Cortex of kidney (tissue), 1 donor: ENCODE results near the gene KCNT1.

Experiments
- DNase-seq: peaks from one replicate; lab custom pipeline; 2025; lab: John Stamatoyannopoulos, UW

The KCNT1 gene

GRCh38 chr9:135799261-135799660 is 97.3 kb downstream of the KCNT1 start:
- DNase-seq, result no peak

- no peak for DNase-seq
Measured at GRCh38 chr9:135801070-135801469, 99.1 kb downstream of the KCNT1 start.

- DNase-seq, result no peak
Measured at GRCh38 chr9:135802876-135803419, 101.0 kb downstream of the KCNT1 start.

- no peak for DNase-seq
Measured at GRCh38 chr9:135803441-135803840, 101.5 kb downstream of the KCNT1 start.

- no peak for DNase-seq
Measured at GRCh38 chr9:135804581-135805421, 102.8 kb downstream of the KCNT1 start.

GRCh38 chr9:135805422-135806022 is 103.5 kb downstream of the KCNT1 start:
- no peak for DNase-seq

- DNase-seq, result no peak
Measured at GRCh38 chr9:135809166-135809565, 107.2 kb downstream of the KCNT1 start.

- DNase-seq, result no peak
Measured at GRCh38 chr9:135810806-135811575, 109.0 kb downstream of the KCNT1 start.

- no peak for DNase-seq
Measured at GRCh38 chr9:135811801-135812200, 109.8 kb downstream of the KCNT1 start.

- DNase-seq, result no peak
Measured at GRCh38 chr9:135812961-135813360, 111.0 kb downstream of the KCNT1 start.

- no peak for DNase-seq
Measured at GRCh38 chr9:135813671-135814290, 111.8 kb downstream of the KCNT1 start.

- DNase-seq, result no peak
Measured at GRCh38 chr9:135814421-135815095, 112.6 kb downstream of the KCNT1 start.

GRCh38 chr9:135815413-135815812 is 113.4 kb downstream of the KCNT1 start:
- no peak for DNase-seq

GRCh38 chr9:135815830-135816650 is 114.1 kb downstream of the KCNT1 start:
- no peak for DNase-seq

- no peak for DNase-seq
Measured at GRCh38 chr9:135816651-135816970, 114.6 kb downstream of the KCNT1 start.

- DNase-seq, result no peak
Measured at GRCh38 chr9:135817951-135818717, 116.1 kb downstream of the KCNT1 start.

- DNase-seq, result no peak
Measured at GRCh38 chr9:135818718-135819475, 116.9 kb downstream of the KCNT1 start.

GRCh38 chr9:135819905-135820304 is 117.9 kb downstream of the KCNT1 start:
- no peak for DNase-seq

GRCh38 chr9:135820661-135821060 is 118.7 kb downstream of the KCNT1 start:
- DNase-seq, result no peak
